ENCODE results near the gene MRPL46. TPM values are rescaled to one million over a fixed set of nuclear protein-coding genes. Genes with fewer than 3 reads are reported as not detected.
"Not testable (repeated sequence)": the region's sequence is repeated elsewhere in the genome, so short reads cannot be mapped to it uniquely, and the experiment has no call there.

MRPL46 gene
- total RNA-seq, 2 experiments from 2014 or later: 8.6 to 10.2 TPM

DNA sequence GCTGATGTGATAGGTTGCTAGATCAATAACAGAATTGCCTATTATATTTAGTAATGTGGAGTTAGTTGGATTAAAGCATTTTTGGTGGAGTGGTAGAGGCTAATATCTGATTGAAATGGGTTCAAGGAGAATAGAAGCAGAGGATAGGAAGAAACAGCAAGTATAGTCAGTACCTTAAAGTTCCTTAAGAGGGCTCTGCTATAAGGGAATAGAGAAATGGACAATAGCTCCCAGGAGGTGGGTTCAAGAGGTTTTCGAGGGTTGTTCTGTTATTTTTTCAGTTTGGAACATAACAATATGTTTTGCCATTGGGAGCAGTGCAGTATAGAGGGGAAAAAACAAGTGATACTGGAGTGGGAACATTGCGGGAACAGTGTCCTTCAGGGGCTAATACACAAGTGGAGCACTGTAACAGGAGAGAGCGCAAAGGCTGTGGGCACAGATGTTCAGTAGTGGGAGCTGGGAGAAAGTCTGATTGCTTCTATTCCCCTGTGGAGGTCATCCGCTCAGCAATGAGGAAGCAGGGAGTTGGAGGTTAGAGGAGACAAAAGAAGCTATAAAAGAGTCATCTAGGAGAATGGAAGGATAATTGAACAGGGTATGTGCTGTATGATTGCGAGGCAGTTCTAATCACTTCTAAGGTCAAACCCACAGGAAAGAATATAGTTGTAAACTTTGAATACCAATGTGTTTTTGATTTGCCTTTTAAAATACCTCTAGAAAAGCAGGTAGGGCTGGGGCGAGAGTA is 3.6 kb upstream of the MRPL46 start:
- no peak for DNase-seq
- H3K27ac Mint-ChIP-seq: no peak overlapping the region
- Histone ChIP-seq H3K9me3 (ENCODE audit: control insufficient read depth in 1 of 2, insufficient read depth in 1 of 2, low read length in 2 of 2) (no peaks in the 10 kb centered on the region), H3K36me3 (ENCODE audit: insufficient read depth, low read length) (peaks cover 31% of the 10 kb centered on the region), H3K27ac (ENCODE audit: low read depth in 1 of 2, low read length in 2 of 2) (no peak overlapping the region), H3K27me3 (ENCODE audit: control insufficient read depth in 1 of 2, insufficient read depth in 2 of 2, low read length in 2 of 2) (no peaks in the 10 kb centered on the region), H3K4me1 (ENCODE audit: insufficient read depth, low read length) (peaks cover 19% of the 10 kb centered on the region), H3K4me3 (ENCODE audit: low read length) (no peak overlapping the region)
- H3K4me3 Mint-ChIP-seq: no peak overlapping the region
- ChIA-PET POLR2A (no interaction called here), CTCF (no interaction called here)
- H3K36me3 Mint-ChIP-seq (ENCODE audit: low read depth): peaks cover 57% of the 10 kb centered on the region
- H3K9me3 Mint-ChIP-seq: no peaks in the 10 kb centered on the region
- H3K27me3 Mint-ChIP-seq: no peaks in the 10 kb centered on the region
- intact Hi-C loops (cut with DNase I, micrococcal nuclease): loop anchor here (2.0 to 10.0 kb wide), 3 partner anchors 150 to 424 kb away; partner anchors contain the start of genes AEN (in 1 of the 2) and HAPLN3 (in 1 of the 2)
- TF ChIP-seq CTCF (IDR thresholded peaks at IDR 0.05): no peak
- peaks cover 35% of the 10 kb centered on the region for H3K4me1 Mint-ChIP-seq (ENCODE audit: low read depth)
- no peak for ATAC-seq (ENCODE audit: poor library complexity)

DNA sequence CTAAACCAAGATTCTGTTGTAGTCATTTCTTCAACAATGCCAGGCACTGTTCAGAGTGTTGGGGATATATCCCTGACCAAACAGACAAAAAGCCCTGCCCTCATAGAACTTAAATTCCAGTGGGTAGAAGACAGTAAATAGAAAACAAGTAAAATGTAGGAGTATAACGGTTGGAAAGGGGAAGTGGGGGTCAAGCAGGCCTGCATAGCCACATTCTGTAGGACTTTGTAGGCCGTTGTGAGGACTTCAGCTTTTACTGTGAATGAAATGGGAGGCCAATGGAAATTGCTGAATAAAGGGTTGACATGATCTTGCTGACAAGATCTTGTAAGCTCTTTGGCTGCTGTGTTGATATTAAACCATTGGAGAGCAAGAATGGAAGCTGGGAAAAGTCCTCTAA is 2.1 kb upstream of the MRPL46 start:
- H3K27ac ChIP-seq (ENCODE audit: low read depth in 1 of 2, low read length in 2 of 2): no peak overlapping the region
- DNase-seq: no peak
- no peak overlapping the region for H3K4me3 ChIP-seq (ENCODE audit: low read length)
- ATAC-seq (ENCODE audit: poor library complexity): no peak
- peaks cover 37% of the 10 kb centered on the region for H3K36me3 ChIP-seq (ENCODE audit: insufficient read depth, low read length)
- H3K27ac Mint-ChIP-seq: no peak overlapping the region
- H3K4me1 ChIP-seq (ENCODE audit: insufficient read depth, low read length): peaks cover 19% of the 10 kb centered on the region
- H3K9me3 ChIP-seq (ENCODE audit: control insufficient read depth in 1 of 2, insufficient read depth in 1 of 2, low read length in 2 of 2): no peaks in the 10 kb centered on the region
- ChIA-PET CTCF (no interaction called here), POLR2A (no interaction called here)
- no peaks in the 10 kb centered on the region for H3K9me3 Mint-ChIP-seq
- peaks cover 38% of the 10 kb centered on the region for H3K4me1 Mint-ChIP-seq (ENCODE audit: low read depth)
- H3K4me3 Mint-ChIP-seq: no peak overlapping the region
- H3K36me3 Mint-ChIP-seq (ENCODE audit: low read depth): peaks cover 54% of the 10 kb centered on the region
- no peaks in the 10 kb centered on the region for H3K27me3 Mint-ChIP-seq
- H3K27me3 ChIP-seq (ENCODE audit: control insufficient read depth in 1 of 2, insufficient read depth in 2 of 2, low read length in 2 of 2): no peaks in the 10 kb centered on the region
- intact Hi-C loops (cut with DNase I, micrococcal nuclease): loop anchor here (5.0 kb wide), 5 partner anchors 193 to 1108 kb away; partner anchors contain the start of genes ABHD2 (in 1 of the 2), FANCI (in 1 of the 2), HAPLN3 (in 1 of the 2) and TICRR (in 1 of the 2)
- no peak for TF ChIP-seq CTCF (IDR thresholded peaks at IDR 0.05)

DNA sequence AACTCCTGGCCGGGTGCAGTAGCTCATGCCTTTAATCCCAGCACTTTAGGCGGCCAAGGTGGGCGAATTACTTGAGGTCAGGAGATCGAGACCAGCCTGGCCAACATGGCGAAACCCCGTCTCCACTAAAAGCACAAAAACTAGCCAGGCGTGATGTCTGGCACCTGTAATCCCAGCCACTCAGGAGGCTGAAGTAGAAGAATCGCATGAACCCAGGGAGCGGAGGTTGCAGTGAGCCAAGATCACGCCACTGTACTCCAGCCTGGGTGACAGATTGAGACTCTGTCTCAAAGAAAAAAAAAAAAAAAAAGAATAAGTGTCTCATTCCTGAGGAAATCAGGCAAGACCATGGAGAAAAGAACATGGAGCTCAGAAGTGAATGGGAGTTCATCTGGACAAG is 1.5 kb upstream of the MRPL46 start:
- ATAC-seq (ENCODE audit: poor library complexity); H3K27me3 ChIP-seq (ENCODE audit: control insufficient read depth in 1 of 2, insufficient read depth in 2 of 2, low read length in 2 of 2); H3K9me3 ChIP-seq (ENCODE audit: control insufficient read depth in 1 of 2, insufficient read depth in 1 of 2, low read length in 2 of 2); POLR2A ChIA-PET; H3K27ac ChIP-seq (ENCODE audit: low read depth in 1 of 2, low read length in 2 of 2); H3K27me3 Mint-ChIP-seq; H3K9me3 Mint-ChIP-seq; H3K4me3 ChIP-seq (ENCODE audit: low read length); DNase-seq: not testable (repeated sequence)
- Histone ChIP-seq H3K4me1 (ENCODE audit: insufficient read depth, low read length) (peaks cover 19% of the 10 kb centered on the region), H3K36me3 (ENCODE audit: insufficient read depth, low read length) (peaks cover 42% of the 10 kb centered on the region)
- Mint-ChIP-seq H3K4me3 (peak overlapping the region; percentile 98), H3K36me3 (ENCODE audit: low read depth) (peaks cover 55% of the 10 kb centered on the region), H3K27ac (peak overlapping the region; percentile 99), H3K4me1 (ENCODE audit: low read depth) (peaks cover 43% of the 10 kb centered on the region)
- intact Hi-C loops (cut with DNase I, micrococcal nuclease): loop anchor here (5.0 kb wide), 5 partner anchors 194 to 1109 kb away; partner anchors contain the start of genes ABHD2 (in 1 of the 2), FANCI (in 1 of the 2), HAPLN3 (in 1 of the 2) and TICRR (in 1 of the 2)
- CTCF ChIA-PET: interaction anchor here (1.9 to 2.6 kb wide), 2 partner anchors 156 to 170 kb away, joined by 5 to 7 read pairs; partner anchors contain the start of gene ISG20

All from CD4-positive, alpha-beta T cell (primary cell).